Fibroblast of villous mesenchyme (primary cell): ENCODE measurements around the gene LGALSL. TPM values are rescaled to one million over a fixed set of nuclear protein-coding genes. Genes with fewer than 3 reads are reported as not detected.

ENCODE experiments used
- DNase-seq: peaks from one replicate; pipeline ENCODE4 v3.0.0-alpha.2; 2010; ENCODE audit warnings: low read depth
- H3K4me3 ChIP-seq: 2 replicates; pipeline ENCODE4 v1.5.1; 2011; ENCODE audit warnings: low read depth, mild to moderate bottlenecking, low read length
- total RNA-seq: library from RNA; depleted of rRNA; stranded (reverse); fragments of >200 nt; gene quantifications from 2 replicates; pipeline ENCODE4 v1.2.3, GENCODE V29; 2012
- TF ChIP-seq, protein P1 (sequence below): IDR thresholded peaks from 2 replicates; pipeline ENCODE4 v1.5.1; 2012; ENCODE audit warnings: low read depth, mild to moderate bottlenecking, low read length; ENCODE audit not compliant: insufficient read depth

LGALSL gene
- total RNA-seq, 1 donor, result 6.5 TPM

DNA sequence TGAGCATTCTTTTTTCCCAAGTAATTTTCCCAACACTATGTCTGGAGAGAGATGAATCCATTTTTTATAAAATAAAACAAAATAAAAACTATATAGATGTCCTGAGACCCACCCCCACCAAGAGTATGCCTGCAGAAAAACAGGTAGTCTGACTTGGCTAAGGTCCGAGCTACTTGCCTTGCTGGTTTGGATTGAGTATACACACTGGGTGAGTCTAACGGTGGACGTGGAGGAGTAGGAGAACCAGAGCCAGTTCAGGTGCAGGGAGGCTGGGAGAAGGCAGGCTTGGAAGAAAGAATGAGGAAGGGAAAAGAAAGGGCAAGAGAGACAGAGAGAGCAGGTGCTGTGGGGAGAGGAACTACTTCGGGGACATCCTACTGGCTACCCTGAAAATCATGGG is 48.9 kb downstream of the LGALSL start:
- H3K4me3 ChIP-seq, result no peak overlapping the region
- TF ChIP-seq, protein P1, sequence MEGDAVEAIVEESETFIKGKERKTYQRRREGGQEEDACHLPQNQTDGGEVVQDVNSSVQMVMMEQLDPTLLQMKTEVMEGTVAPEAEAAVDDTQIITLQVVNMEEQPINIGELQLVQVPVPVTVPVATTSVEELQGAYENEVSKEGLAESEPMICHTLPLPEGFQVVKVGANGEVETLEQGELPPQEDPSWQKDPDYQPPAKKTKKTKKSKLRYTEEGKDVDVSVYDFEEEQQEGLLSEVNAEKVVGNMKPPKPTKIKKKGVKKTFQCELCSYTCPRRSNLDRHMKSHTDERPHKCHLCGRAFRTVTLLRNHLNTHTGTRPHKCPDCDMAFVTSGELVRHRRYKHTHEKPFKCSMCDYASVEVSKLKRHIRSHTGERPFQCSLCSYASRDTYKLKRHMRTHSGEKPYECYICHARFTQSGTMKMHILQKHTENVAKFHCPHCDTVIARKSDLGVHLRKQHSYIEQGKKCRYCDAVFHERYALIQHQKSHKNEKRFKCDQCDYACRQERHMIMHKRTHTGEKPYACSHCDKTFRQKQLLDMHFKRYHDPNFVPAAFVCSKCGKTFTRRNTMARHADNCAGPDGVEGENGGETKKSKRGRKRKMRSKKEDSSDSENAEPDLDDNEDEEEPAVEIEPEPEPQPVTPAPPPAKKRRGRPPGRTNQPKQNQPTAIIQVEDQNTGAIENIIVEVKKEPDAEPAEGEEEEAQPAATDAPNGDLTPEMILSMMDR, result no peak
- DNase-seq, result no peak

DNA sequence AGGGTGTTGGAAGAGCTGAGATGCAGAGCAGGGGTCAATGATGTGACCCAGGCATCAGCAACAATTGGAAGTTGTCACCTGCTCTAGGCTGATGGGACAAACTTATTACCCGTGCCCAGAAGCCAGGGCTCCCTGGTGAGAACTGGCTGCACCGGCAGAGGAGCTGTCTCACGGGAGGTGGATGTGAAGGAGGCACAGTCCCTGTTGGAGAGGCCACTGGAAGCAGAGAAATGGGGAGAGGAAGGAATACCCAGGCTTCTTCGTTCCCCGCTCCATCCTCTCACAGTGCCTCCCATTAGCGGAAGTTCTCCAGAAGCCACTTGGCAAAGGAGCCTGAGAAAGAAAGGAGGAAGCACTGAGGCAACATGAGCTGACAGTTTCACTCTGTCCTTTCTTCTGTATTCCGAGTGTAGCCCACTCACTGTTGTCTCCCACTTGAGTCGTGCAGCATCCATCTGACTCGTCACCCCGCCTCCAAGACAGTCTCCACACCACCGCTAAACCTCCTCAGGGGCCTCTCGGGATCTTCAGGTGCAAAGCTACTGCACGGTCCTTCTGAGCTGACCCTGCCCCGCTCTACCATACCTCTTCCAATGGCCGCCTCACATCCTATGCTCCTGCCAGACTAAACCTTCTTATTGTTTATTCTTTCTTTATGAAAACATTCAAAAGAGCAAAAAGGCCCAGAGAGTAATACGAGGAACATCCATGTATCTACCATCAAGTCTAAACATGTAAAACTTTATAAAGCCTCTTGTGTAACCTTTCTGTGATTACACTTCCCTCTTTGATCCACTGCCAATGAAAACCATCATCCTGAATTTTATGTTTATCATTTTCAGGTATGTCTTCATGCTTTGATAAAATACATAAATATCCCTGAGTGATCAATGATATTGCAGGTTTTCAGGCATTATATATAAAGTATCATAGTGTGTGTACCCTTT is 51.1 kb downstream of the LGALSL start:
- H3K4me3 ChIP-seq, result no peak overlapping the region
- TF ChIP-seq, protein P1, result no peak
- DNase-seq, result no peak

DNA sequence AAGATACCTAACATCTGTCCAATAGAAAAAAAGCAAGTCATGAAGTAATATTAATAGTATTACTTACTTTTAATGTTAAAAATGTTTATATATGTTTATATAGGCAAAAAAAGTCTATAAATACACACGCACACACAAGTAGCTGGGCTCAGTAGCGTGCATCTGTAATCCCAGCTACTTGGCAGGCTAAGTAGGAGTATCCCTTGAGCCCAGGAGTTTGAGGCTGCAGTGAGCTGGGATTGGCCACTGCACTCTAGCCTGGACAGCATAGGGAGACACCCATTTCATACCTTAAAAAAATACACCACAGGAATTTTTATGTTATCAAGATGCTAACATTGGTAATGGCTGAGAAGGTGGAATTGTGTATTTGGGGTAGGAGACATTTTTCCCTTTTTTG is 52.7 kb downstream of the LGALSL start:
- no peak for DNase-seq
- TF ChIP-seq, protein P1, result no peak
- no peak overlapping the region for H3K4me3 ChIP-seq

Other genes starting within 250 kb of the LGALSL start
- 26.4 and 40.2 TPM in 2 replicates for gene AFTPH, start 70.2 kb downstream of the LGALSL start, total RNA-seq
- gene SERTAD2, start 199.8 kb downstream of the LGALSL start, total RNA-seq, result 6.8 and 7.8 TPM in 2 replicates